HUES6 (cell line): ENCODE results near the gene CCL17.
"Not testable (repeated sequence)": the region's sequence is repeated elsewhere in the genome, so short reads cannot be mapped to it uniquely, and the experiment has no call there.

Source experiments
- H3K27ac ChIP-seq: 2 replicates; pipeline ENCODE4 v1.7.0; 2013; ENCODE audit warnings: low read depth, mild to moderate bottlenecking, low read length, inconsistent platforms
- H3K27me3 ChIP-seq: 2 replicates; pipeline ENCODE4 v1.6.1; 2013; ENCODE audit warnings: low read length; ENCODE audit not compliant: control insufficient read depth, insufficient read depth
- H3K36me3 ChIP-seq: 2 replicates; pipeline ENCODE4 v1.6.1; 2013; ENCODE audit warnings: low read length; ENCODE audit not compliant: control insufficient read depth, insufficient read depth
- H3K4me1 ChIP-seq: 2 replicates; pipeline ENCODE4 v1.6.1; 2013; ENCODE audit warnings: low read length; ENCODE audit not compliant: control insufficient read depth, insufficient read depth
- H3K4me3 ChIP-seq: 2 replicates; pipeline ENCODE4 v1.5.1; 2013; ENCODE audit warnings: low read depth, low read length
- H3K9ac ChIP-seq: one replicate; pipeline ENCODE4 v1.6.1; 2013; ENCODE audit warnings: mild to moderate bottlenecking, low read length
- H3K9me3 ChIP-seq: 2 replicates; pipeline ENCODE4 v1.6.1; 2013; ENCODE audit warnings: low read depth, low read length; ENCODE audit not compliant: control insufficient read depth, insufficient read depth

Gene CCL17

DNA sequence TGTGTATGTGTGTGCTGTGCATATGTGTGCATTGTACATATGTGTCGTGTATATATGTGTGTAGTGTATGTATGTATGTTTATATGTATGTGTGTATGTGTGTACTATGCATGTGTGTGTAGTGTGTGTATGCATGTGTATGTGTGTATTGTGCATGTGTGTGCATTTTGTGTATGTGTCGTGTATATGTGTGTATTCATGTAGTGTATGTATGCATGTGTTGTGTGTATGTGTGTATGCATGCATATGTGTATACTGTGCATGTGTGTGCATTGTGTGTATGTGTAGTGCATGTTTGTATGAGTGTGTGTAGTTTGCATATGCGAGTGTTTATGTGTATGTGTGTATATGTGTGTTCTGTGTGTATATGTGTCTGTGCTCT lies 15.5 kb upstream of the CCL17 start:
- H3K9me3 ChIP-seq, result no peaks in the 10 kb centered on the region
- H3K27ac ChIP-seq, result no peak overlapping the region
- no peak overlapping the region for H3K9ac ChIP-seq
- H3K27me3 ChIP-seq, result no peaks in the 10 kb centered on the region
- H3K36me3 ChIP-seq, result no peaks in the 10 kb centered on the region
- peaks cover 7% of the 10 kb centered on the region; the same call in 1 of the 2 replicates for H3K4me1 ChIP-seq
- H3K4me3 ChIP-seq, result no peak overlapping the region

DNA sequence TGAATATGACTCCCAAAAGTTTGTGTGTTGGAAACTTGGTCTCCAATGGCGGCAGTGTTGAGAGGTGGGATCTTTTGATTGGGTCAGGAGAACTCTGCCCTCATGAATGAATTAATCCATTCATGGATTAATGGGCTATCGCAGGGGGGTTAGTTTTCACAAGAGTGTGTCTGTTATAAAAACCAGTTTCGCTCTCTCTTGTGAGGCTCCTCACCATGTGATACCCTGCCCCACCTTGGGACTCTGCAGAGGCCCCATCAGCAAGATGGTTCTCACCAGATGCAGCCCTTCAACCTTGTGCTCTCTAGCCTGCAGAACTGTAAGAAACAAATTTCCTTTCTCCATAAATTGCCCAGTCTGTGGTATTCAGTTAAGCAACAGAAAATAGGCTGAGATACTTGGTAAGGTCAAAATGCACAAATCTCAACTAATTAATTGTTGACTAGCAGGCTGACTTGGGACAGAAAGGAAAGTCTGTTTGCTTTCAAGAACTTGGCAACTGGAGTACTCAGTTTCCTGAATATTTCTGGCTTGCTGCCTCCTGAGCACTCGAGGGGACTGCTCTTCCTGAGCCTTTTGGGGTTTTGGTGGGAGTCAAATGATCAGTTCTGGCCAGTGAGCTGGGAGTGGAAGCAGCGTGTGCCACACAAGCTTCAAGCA lies 13.8 kb upstream of the CCL17 start:
- Histone ChIP-seq H3K36me3 (no peaks in the 10 kb centered on the region), H3K9me3 (no peaks in the 10 kb centered on the region), H3K9ac (no peak overlapping the region), H3K4me3 (no peak overlapping the region), H3K4me1 (no peaks in the 10 kb centered on the region), H3K27me3 (no peaks in the 10 kb centered on the region), H3K27ac (no peak overlapping the region)

DNA sequence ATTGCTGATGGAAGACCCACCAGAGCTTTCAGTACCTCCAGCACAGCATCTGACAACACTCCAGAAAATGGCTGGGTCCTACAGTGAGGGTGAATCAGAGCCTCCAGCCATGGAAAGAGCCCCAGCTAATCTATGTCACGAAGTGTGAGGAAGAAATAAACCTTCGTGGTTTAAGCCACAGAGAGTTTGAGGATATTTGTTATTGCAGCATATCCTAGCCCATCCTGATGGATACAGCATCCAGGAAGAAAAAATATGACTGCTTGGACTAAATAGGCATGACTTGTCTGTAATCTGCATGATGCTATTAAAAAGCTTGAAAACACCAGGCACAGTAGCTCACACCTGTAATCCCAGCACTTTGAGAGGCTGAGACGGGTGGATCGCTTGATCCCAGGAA lies 13.3 kb upstream of the CCL17 start:
- no peaks in the 10 kb centered on the region for H3K9me3 ChIP-seq
- no peak overlapping the region for H3K27ac ChIP-seq
- no peaks in the 10 kb centered on the region for H3K36me3 ChIP-seq
- no peak overlapping the region for H3K9ac ChIP-seq
- H3K27me3 ChIP-seq, result no peaks in the 10 kb centered on the region
- H3K4me1 ChIP-seq, result no peaks in the 10 kb centered on the region
- no peak overlapping the region for H3K4me3 ChIP-seq

DNA sequence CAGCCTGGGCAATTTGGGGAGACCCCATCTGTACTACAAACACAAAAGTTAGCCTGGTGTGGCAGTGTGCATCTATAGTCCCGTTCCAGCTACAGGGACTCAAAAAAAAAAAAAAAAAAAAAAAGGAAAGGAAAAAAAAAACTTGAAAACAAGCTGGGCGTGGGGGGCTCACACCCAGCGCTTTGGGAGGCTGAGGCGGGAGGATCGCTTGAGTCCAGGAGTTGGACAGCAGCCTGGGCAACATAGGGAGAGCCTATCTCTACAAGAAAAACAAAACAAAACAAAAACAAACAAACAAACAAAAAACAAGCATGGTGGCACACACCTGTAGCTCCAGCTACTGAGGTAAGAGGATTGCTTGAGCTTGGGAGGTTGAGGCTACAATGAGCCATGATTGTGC lies 12.9 kb upstream of the CCL17 start:
- H3K27ac ChIP-seq, result no peak overlapping the region
- H3K27me3 ChIP-seq, result no peaks in the 10 kb centered on the region
- H3K4me3 ChIP-seq, result no peak overlapping the region
- H3K9me3 ChIP-seq, result no peaks in the 10 kb centered on the region
- H3K36me3 ChIP-seq, result no peaks in the 10 kb centered on the region
- no peaks in the 10 kb centered on the region for H3K4me1 ChIP-seq
- no peak overlapping the region for H3K9ac ChIP-seq

DNA sequence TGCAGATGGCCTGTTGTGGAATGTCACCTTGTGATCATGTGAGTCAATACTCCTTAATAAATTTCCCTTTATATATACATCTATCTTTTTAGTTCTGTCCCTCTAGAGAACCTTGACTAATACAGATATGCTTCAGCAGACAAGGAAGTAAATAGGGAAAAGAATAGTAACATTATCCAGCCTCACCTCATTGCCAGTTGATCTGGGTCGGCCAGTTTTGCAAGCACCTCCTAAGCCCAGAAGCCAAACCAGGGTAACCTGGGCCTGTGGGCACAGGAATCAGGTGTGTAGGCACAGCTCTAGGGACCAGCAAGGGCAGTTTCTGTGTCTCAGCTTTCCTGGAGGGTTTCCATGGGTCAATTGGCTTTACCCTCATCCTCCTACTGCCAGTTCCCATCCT lies 11.9 kb upstream of the CCL17 start:
- no peak overlapping the region for H3K27ac ChIP-seq
- H3K27me3 ChIP-seq, result no peaks in the 10 kb centered on the region
- no peak overlapping the region for H3K9ac ChIP-seq
- no peaks in the 10 kb centered on the region for H3K4me1 ChIP-seq
- H3K36me3 ChIP-seq, result no peaks in the 10 kb centered on the region
- H3K4me3 ChIP-seq, result no peak overlapping the region
- no peaks in the 10 kb centered on the region for H3K9me3 ChIP-seq

DNA sequence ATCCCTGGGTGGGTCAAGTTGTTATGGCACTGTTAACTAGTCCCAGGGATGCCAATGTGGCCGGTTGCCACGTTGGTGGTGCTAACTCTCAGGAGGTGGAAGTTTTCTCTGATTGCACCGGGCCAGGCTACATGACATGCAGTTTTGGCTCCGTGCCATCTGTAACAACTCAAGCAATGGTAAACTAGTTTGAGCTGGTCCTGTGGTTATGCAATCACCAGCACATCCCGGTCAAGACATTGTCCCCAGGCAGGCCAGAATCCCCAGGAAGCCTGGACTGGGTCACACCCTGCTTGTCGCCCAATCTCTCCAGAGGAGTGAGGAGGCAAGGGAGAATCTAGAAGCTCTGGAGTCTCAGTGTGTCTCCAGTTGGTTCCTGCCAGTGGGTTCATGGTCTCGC lies 10.1 kb upstream of the CCL17 start:
- Histone ChIP-seq H3K36me3 (no peaks in the 10 kb centered on the region), H3K4me1 (no peaks in the 10 kb centered on the region), H3K9me3 (no peaks in the 10 kb centered on the region), H3K27ac (no peak overlapping the region), H3K9ac (no peak overlapping the region), H3K4me3 (no peak overlapping the region), H3K27me3 (no peaks in the 10 kb centered on the region)

DNA sequence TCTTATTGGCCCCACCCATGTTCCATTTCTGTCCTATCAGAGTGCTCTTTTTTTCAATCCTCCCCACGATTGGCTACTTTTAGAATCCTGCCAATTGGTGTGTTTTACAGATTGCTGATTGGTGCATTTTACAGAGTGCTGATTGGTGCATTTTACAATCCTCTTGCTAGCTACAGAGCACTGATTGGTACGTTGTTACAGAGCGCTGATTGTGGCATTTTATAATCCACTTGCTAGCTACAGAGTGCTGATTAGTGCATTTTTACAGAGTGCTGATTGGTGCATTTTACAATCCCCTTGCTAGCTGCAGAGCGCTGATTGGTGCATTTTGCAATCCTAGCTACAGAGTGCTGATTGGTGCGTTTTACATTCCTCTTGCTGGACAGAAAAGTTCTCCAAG lies 9.5 kb upstream of the CCL17 start:
- H3K9ac ChIP-seq, result no peak overlapping the region
- H3K9me3 ChIP-seq, result no peaks in the 10 kb centered on the region
- H3K27me3 ChIP-seq, result no peaks in the 10 kb centered on the region
- no peaks in the 10 kb centered on the region for H3K36me3 ChIP-seq
- no peak overlapping the region for H3K4me3 ChIP-seq
- H3K4me1 ChIP-seq, result no peaks in the 10 kb centered on the region
- no peak overlapping the region for H3K27ac ChIP-seq

DNA sequence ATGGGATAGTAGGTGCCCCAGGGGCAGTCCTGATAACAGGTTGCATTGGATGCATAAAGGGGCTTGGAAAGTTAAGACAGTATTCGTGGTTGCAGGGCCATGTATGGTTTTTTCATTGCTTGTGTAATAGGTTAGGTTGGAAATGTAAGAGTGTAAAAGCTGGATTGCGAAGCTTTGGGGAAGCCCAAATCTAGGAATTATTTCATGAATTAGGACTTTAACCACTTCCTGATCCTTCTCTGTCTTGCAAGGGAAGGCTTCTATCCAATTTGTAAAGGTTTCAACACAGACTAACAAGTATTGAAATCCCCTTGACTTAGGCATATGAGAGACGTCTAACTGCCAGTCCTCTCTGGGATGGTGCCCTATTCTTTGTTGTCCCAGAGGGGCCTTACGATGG lies 7.8 kb upstream of the CCL17 start:
- Histone ChIP-seq H3K9me3 (no peaks in the 10 kb centered on the region), H3K4me1 (no peaks in the 10 kb centered on the region), H3K27me3 (no peaks in the 10 kb centered on the region), H3K4me3 (no peak overlapping the region), H3K9ac (no peak overlapping the region), H3K36me3 (no peaks in the 10 kb centered on the region), H3K27ac (no peak overlapping the region)

DNA sequence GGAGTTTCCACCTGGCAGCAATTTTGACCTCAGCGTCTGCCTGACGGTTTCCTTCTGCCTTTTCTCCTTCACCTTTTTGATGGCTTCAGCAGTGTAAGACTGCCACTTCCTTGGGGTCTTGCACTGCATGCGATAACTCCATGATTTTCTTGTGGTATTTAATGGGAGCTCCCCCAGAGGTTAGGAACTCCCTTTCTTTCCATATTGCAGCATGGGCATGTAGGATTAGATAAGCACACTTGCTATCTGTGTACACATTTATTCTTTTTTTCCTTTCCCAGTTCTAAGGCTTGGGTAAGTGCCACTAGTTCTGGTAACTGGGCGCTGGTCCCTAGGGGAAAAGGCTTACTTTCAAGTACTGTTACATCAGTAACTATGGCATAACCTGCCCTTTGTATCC lies 7.1 kb upstream of the CCL17 start:
- H3K27ac ChIP-seq, H3K27me3 ChIP-seq, H3K9ac ChIP-seq, H3K4me1 ChIP-seq, H3K4me3 ChIP-seq, H3K9me3 ChIP-seq, H3K36me3 ChIP-seq: not testable (repeated sequence)

DNA sequence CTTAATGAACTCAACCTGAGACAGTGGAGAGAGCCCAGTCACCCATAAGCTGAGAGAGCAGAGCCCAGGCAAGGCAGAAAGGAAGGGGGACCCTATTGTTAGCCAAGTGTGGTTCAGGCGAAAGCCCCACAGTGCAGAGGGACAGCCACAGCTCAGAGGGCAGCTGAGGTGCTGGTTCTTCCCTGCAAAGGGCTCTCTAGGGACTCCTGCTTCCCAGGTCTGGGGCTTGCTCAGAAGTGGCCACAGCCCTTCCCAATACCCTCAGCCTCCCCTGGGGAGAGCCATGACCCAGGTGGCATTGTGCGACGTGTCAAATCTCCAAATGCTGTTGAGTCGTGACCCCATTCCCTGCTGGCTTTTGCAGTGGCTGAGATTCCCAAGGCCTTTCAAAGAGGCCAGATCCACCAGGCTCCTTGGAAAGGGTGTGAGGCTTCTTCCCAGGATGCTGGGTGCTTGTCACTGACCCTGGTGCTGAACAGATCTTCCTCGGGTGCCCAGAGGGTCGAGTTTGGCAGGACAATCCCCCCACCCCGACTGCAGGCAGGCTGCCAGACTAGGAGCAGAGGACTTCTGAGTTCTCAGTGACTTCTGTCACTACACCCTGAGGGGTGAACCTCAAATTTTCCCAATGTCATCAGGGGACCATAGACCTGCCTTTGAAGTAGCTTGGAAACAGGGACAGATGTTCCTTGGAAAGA lies 2.5 kb upstream of the CCL17 start:
- H3K9me3 ChIP-seq, result no peaks in the 10 kb centered on the region

DNA sequence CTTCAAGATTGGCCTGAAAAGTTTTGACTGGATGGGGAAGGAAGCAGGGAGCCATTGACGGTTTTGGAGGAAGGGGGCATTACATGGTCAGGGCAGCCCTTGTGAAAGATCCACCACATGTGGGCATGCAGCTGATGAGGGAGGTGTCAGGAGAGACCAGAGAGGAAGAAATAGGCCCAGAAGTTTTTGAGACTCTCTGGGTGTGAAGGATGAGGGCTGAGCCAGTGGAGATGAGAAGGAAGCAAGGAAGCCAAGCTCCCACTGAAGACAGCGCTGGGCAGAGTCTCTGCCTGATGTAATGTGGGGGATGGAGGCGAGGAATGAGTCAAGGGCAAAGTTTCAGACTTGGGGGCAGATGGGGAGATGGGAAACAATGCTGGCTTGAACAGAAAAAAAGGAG lies 530 bp downstream of the CCL17 start:
- no peaks in the 10 kb centered on the region for H3K36me3 ChIP-seq
- no peaks in the 10 kb centered on the region for H3K4me1 ChIP-seq
- no peak overlapping the region for H3K4me3 ChIP-seq
- H3K9me3 ChIP-seq, result no peaks in the 10 kb centered on the region
- no peak overlapping the region for H3K27ac ChIP-seq
- H3K27me3 ChIP-seq, result 0 out of 2 replicates have a peak, but pooled peaks cover 4% of the 10 kb centered on the region
- H3K9ac ChIP-seq, result no peak overlapping the region

More for the DNA sequence above, 2.5 kb upstream of the CCL17 start:
- Histone ChIP-seq H3K27ac (no peak overlapping the region), H3K4me3 (no peak overlapping the region), H3K27me3 (0 out of 2 replicates have a peak, but pooled peaks cover 4% of the 10 kb centered on the region), H3K9ac (no peak overlapping the region), H3K36me3 (no peaks in the 10 kb centered on the region), H3K4me1 (no peaks in the 10 kb centered on the region)
